ENCODE data around the gene KCNC4. TPM values are rescaled to one million over a fixed set of nuclear protein-coding genes. Genes with fewer than 3 reads are reported as not detected.

KCNC4 gene
- total and polyA plus RNA-seq, 2 of the 4 experiments (the other 2 are of a cell fraction), result 0.18 to 2.3 TPM

DNA sequence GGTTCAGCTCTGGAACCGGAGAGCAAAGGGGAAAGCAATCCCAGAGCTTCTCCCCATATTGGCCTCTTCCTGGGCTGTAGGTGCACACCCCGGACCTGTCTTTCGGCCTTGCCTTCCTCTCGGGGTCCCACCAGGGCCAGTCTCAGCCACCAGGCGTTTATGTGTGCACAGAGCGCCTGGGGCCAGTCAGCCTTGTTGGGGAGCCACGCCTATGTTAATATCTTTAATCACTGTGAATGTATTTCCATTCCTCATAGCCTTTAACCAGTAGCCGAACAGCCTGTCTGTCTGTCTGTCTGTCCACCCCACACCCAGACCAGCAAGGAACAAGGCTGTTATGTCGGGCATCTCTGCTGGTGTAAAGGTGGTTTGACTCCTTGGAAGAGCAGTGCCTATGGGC lies 18.8 kb downstream of the KCNC4 start:
- Histone ChIP-seq H3K4me2 (ENCODE audit: low read depth, low read length) (no peak overlapping the region), H3K27me3 (ENCODE audit: control insufficient read depth, insufficient read depth, low read length) (no peaks in the 10 kb centered on the region; the same call in 1 of the 2 replicates), H3K4me3 (ENCODE audit: insufficient read depth, low read depth, low read length) (no peak overlapping the region), H2BK20ac (ENCODE audit: low read depth, low read length) (no peak overlapping the region), H3K36me3 (ENCODE audit: control insufficient read depth, insufficient read depth, low read length) (no peaks in the 10 kb centered on the region), H2AK9ac (replicated peaks; ENCODE audit: low read depth, low read length, poor library complexity) (peak overlapping the region; percentile 37), H3K18ac (ENCODE audit: low read depth, low read length) (no peak overlapping the region), H2BK15ac (ENCODE audit: low read depth, low read length) (no peak overlapping the region), H2AFZ (replicated peaks; ENCODE audit: low read length, poor library complexity) (no peak overlapping the region), H3K9me1 (ENCODE audit: insufficient read depth, low read length) (no peaks in the 10 kb centered on the region), H2BK120ac (ENCODE audit: low read depth, low read length) (no peak overlapping the region), H3K23ac (ENCODE audit: low read depth, low read length) (no peak overlapping the region), H3K27ac (ENCODE audit: insufficient read depth, low read length) (no peak overlapping the region), H4K91ac (ENCODE audit: insufficient read depth, low read depth, low read length) (no peak overlapping the region), H3K79me1 (ENCODE audit: low read depth in 1 of 2, low read length in 2 of 2) (no peaks in the 10 kb centered on the region), H3K14ac (replicated peaks; ENCODE audit: low read depth, low read length) (no peak overlapping the region), H2BK5ac (ENCODE audit: low read depth, low read length, poor library complexity, severe bottlenecking) (no peak overlapping the region), H3K56ac (ENCODE audit: extremely low read depth, insufficient read depth, low read length) (no peak overlapping the region), H3K9me3 (ENCODE audit: control insufficient read depth, insufficient read depth, low read length) (no peaks in the 10 kb centered on the region), H3K4ac (ENCODE audit: low read depth, low read length) (no peak overlapping the region), H3K9ac (ENCODE audit: low read depth, low read length) (no peak overlapping the region), H3K4me1 (ENCODE audit: control insufficient read depth, insufficient read depth, low read length) (no peaks in the 10 kb centered on the region), H2AK5ac (ENCODE audit: low read depth, low read length) (no peak overlapping the region), H4K20me1 (ENCODE audit: insufficient read depth, low read length) (no peaks in the 10 kb centered on the region), H4K8ac (ENCODE audit: low read depth in 2 of 2, low read length in 2 of 2) (no peak overlapping the region), H4K5ac (ENCODE audit: low read depth, low read length) (no peak overlapping the region)
- dilution Hi-C loops (cut with HindIII; ENCODE audit: low sequenced_read_pairs, unreplicated experiment), result no loop called here
- DNase-seq (no peak), ATAC-seq (ENCODE audit: low read depth) (no peak)
- TF ChIP-seq, protein P1, sequence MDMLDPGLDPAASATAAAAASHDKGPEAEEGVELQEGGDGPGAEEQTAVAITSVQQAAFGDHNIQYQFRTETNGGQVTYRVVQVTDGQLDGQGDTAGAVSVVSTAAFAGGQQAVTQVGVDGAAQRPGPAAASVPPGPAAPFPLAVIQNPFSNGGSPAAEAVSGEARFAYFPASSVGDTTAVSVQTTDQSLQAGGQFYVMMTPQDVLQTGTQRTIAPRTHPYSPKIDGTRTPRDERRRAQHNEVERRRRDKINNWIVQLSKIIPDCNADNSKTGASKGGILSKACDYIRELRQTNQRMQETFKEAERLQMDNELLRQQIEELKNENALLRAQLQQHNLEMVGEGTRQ (IDR thresholded peaks at IDR 0.05; ENCODE audit: low read depth, low read length), result no peak
- TF ChIP-seq, protein P2, sequence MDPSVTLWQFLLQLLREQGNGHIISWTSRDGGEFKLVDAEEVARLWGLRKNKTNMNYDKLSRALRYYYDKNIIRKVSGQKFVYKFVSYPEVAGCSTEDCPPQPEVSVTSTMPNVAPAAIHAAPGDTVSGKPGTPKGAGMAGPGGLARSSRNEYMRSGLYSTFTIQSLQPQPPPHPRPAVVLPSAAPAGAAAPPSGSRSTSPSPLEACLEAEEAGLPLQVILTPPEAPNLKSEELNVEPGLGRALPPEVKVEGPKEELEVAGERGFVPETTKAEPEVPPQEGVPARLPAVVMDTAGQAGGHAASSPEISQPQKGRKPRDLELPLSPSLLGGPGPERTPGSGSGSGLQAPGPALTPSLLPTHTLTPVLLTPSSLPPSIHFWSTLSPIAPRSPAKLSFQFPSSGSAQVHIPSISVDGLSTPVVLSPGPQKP (IDR thresholded peaks at IDR 0.05; ENCODE audit: borderline replicate concordance, low read depth, low read length), result no peak
- TF ChIP-seq RAD21 (IDR thresholded peaks at IDR 0.05; ENCODE audit: low read length), result no peak
- no peak for TF ChIP-seq MAZ (IDR thresholded peaks at IDR 0.05; ENCODE audit: borderline replicate concordance, low read depth, low read length)
- TF ChIP-seq BHLHE40 (IDR thresholded peaks at IDR 0.05; ENCODE audit: low read depth, low read length), result no peak
- no peak for TF ChIP-seq FOS (IDR thresholded peaks at IDR 0.05; ENCODE audit: low read depth, low read length)
- TF ChIP-seq NFE2L2 (IDR thresholded peaks at IDR 0.05; ENCODE audit: low read depth, low read length), result no peak
- TF ChIP-seq RFX5 (IDR thresholded peaks at IDR 0.05; ENCODE audit: low read depth, low read length), result no peak
- TF ChIP-seq CHD1 (IDR thresholded peaks at IDR 0.05; ENCODE audit: low read depth, low read length), result no peak
- no peak for TF ChIP-seq RCOR1 (IDR thresholded peaks at IDR 0.05; ENCODE audit: insufficient replicate concordance, low read length)
- TF ChIP-seq SMC3 (IDR thresholded peaks at IDR 0.05; ENCODE audit: low read depth, low read length), result no peak
- TF ChIP-seq POLR2A (IDR thresholded peaks at IDR 0.05; ENCODE audit: low read depth, low read length), result no peak
- BruUV-seq (replicated peaks), result no TSS peak
- WGBS, 2 experiments (ENCODE audit: extremely low coverage in 2 of 2, insufficient read length in 1 of 2), result no CpG with 5 or more reads among the region's 9 CpGs
- POLR2A ChIA-PET (ENCODE audit: unreplicated experiment), result no interaction called here
- in situ Hi-C loops (cut with MboI; ENCODE audit: low sequenced_read_pairs), result no loop called here
- intact Hi-C loops (cut with micrococcal nuclease), result no loop called here
- CTCF ChIA-PET, result no interaction called here
